HG03460 (cell line): ENCODE results near the gene ASB4.

Source experiments
- ATAC-seq: cut with Tn5 transposase; IDR thresholded peaks from one replicate; pipeline ENCODE4 v1.9.1; 2021; ENCODE audit not compliant: unreplicated experiment

The ASB4 gene

GRCh38 chr7:95525503-95525902 lies 39.8 kb downstream of the ASB4 start:
- ATAC-seq = no peak

- ATAC-seq = no peak
These were observed 40.5 kb downstream of the ASB4 start for GRCh38 chr7:95526128-95526738.

- peak; percentile 76 for ATAC-seq
These were observed 41.5 kb downstream of the ASB4 start for GRCh38 chr7:95527033-95527775.

GRCh38 chr7:95527776-95528250 lies 42.1 kb downstream of the ASB4 start:
- ATAC-seq = no peak

GRCh38 chr7:95529701-95530100 lies 44.0 kb downstream of the ASB4 start:
- ATAC-seq = no peak

GRCh38 chr7:95530881-95531280 lies 45.1 kb downstream of the ASB4 start:
- ATAC-seq = no peak

GRCh38 chr7:95531605-95532219 lies 46.0 kb downstream of the ASB4 start:
- ATAC-seq = no peak

- ATAC-seq = no peak
These were observed 49.1 kb downstream of the ASB4 start for GRCh38 chr7:95534796-95535195.

GRCh38 chr7:95535662-95536061 lies 49.9 kb downstream of the ASB4 start:
- ATAC-seq = no peak

GRCh38 chr7:95536656-95537311 lies 51.0 kb downstream of the ASB4 start:
- no peak for ATAC-seq

GRCh38 chr7:95537468-95537867 lies 51.7 kb downstream of the ASB4 start:
- no peak for ATAC-seq

GRCh38 chr7:95539426-95539825 lies 53.7 kb downstream of the ASB4 start:
- ATAC-seq = no peak

- no peak for ATAC-seq
These were observed 54.6 kb downstream of the ASB4 start for GRCh38 chr7:95540366-95540765.

- no peak for ATAC-seq
These were observed 57.6 kb downstream of the ASB4 start for GRCh38 chr7:95543312-95543711.

GRCh38 chr7:95544171-95544570 lies 58.4 kb downstream of the ASB4 start:
- no peak for ATAC-seq

GRCh38 chr7:95545007-95545615 lies 59.4 kb downstream of the ASB4 start:
- no peak for ATAC-seq

GRCh38 chr7:95545673-95546072 lies 59.9 kb downstream of the ASB4 start:
- no peak for ATAC-seq

- ATAC-seq = no peak
These were observed 60.9 kb downstream of the ASB4 start for GRCh38 chr7:95546647-95547046.

- ATAC-seq = no peak
These were observed 61.9 kb downstream of the ASB4 start for GRCh38 chr7:95547361-95548348.
